ENCODE measurements around the gene INVS.
"Not testable (repeated sequence)": the region's sequence is repeated elsewhere in the genome, so short reads cannot be mapped to it uniquely, and the experiment has no call there.

Gene INVS

DNA sequence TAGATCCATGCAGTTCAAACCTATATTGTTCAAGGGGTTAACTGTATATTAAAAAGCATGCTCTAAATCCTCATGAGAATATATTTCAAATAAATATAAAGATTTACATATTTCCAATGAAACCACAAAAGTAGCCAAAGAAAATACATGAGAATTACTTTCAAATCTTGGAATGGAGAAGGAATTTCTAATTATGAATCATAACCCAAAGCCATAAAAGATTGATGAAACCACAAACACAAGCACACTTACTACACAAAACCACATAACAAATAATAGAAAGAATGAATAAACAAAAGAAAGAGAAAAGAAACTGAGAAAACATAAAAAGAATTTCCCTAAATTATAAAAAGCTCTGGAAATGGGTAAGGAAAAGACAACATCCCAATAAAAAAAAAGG lies 16.3 kb upstream of the INVS start:
- DNase-seq (ENCODE audit: low read depth in 2 of 2, low spot score in 1 of 2): no peak

DNA sequence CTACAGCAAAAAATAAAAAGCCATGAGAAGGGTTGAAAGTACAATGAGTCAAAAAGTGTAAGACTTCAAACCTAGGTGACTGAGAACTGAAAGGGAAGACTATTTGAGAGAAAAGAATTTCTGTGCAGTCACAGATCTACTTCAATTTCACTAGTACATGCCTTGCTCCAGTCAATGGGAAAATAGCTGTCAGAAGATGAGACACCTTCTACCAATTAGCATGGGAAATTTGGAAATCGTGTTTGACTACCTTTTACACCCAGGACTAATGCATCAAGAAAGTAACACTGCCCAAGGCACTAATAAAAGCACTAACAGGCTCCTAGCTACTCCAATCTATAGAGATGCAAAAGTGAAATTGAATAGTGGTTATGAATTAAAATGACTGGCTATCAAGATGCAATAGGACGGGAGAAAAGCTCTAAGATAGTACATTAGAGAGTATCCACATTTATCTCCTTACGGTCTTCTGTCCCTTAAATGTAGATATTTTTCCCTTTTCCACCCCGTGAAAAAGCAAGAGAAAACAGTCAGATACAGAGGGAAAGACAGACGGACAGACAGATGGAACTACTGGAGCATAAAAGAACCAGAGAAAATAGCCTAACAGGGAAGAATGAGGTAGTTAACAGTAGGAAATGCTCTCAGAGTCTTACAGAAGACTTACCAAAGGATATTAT lies 15.5 kb upstream of the INVS start:
- no peak for DNase-seq (ENCODE audit: low read depth in 2 of 2, low spot score in 1 of 2)

DNA sequence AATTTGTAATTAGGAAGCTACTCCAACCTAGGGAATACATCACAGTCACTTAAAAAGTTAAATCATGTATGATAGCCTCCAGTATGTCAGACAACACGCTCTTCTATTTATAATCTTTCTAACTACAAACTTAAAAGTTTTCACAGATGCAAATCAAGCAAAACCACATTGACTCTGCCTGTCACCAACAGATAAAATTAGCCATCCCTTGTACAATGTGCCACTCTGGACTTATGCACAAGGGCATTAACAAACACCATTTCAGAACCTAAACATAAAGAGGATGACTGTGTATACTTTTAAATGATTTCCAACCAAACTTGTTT lies 15.0 kb upstream of the INVS start:
- no peak for DNase-seq (ENCODE audit: low read depth in 2 of 2, low spot score in 1 of 2)

DNA sequence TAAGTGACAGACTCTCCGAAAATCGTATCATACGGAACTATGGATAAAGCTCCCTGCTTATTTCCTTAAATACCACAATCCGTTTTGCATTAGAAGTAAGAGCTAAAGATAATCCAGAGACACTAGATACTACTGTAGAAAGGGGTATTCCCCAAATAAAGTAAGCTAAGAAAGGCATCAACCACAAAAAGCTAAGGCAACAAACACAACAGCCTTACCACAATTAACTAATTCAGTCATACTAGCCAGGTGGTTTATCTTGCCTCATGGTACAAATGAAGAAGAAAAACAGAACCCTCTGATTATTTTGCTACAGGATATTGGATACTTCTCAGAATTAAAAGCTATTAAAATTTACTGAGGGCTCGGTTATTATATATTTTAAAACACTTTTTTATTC lies 14.3 kb upstream of the INVS start:
- DNase-seq (ENCODE audit: low read depth in 2 of 2, low spot score in 1 of 2): no peak

DNA sequence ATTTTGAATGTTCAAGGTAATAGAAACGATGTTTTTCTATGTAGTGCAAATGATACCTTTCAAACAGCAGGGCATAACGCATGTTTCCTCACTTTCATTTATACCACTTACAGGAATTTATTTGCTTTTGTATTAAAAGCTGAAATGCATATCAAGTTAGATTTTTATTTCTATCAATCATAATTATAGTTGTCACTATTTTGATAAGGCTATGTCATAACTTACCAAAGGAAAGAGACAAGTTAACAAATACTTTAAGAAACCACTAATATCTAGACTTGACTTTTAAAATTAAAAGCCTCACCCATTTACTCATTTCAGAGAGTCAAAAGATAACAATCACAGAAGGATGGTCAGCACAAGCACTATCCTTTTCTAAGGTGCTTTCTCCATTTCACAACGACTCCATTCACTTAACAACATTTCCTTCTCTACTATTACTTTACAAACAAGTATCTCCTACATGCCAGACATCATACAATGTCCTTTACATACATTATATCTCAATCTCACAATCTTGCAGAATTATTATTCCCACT lies 12.9 kb upstream of the INVS start:
- DNase-seq (ENCODE audit: low read depth in 2 of 2, low spot score in 1 of 2): no peak

DNA sequence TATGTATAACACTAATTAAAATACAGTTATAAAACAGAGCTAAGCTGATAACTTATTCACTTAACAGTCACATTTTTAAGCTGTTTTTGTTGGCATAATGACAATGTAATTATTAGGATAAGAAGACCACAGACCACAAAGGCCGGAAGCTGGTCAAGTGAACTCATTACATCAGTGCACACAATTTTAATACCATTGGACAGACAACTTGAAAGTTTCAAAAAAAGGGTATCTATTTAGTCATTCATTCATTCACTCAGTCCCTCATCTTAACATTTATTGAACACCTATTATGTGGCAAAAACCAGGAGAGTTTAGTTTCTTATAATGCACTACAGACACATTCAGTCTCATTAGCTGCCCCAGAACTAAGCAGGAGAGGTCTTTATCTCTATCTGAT lies 11.8 kb upstream of the INVS start:
- no peak for DNase-seq (ENCODE audit: low read depth in 2 of 2, low spot score in 1 of 2)

DNA sequence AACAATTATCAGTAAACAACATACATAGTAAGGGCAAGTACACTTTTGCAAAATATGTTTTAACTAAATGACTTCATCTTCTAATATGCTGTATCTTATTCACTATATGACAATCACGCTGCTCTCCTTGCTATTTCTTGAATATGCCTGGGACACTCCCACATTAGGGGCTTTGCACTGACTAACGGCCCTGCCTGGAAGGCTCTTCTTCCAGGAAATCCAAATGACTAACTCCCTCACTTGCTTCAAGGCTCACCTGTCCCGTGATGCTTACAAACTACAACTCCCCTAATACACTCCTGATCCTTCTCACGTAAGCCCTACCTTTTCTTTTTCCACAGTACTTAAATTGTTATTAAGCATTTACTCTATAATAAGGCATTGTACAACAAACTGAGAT lies 10.8 kb upstream of the INVS start:
- no peak for DNase-seq (ENCODE audit: low read depth in 2 of 2, low spot score in 1 of 2)

DNA sequence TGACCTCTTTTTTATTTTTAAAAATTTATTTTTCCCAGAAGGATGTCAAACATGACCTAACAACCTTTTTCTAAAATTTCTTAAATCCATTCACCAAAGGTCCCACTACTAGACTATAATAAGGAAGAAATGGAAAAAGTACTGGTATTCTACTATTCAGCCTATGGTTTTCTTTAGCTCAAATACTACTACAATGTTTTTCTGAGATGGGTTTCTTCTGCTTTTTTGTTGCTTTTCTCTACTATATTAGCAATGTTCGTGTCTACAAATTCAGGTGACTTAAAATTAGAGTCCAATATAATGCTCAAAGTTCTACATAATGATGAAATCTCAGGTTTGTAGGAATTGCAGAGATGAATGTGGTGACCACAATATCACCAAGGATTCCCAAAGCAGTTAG lies 8.2 kb upstream of the INVS start:
- DNase-seq (ENCODE audit: low read depth in 2 of 2, low spot score in 1 of 2): no peak

DNA sequence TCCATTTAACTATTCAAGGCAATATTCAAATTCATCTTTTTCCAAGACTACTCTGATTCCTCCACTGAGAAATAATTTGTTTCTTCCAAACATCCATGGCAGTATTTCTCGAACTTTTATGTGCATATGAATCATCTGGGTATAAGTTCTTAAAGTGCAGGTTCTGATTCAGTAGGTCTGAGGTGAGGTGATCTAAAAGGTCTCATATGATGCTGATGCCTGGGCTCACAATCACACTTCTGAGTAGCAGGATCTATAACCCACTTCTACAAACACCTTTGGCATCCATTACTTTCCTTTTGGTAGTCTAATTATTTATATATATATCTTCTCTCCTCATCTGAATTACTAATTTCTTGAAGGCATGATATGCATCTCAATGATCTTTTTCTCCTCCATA lies 7.4 kb upstream of the INVS start:
- no peak for DNase-seq (ENCODE audit: low read depth in 2 of 2, low spot score in 1 of 2)

DNA sequence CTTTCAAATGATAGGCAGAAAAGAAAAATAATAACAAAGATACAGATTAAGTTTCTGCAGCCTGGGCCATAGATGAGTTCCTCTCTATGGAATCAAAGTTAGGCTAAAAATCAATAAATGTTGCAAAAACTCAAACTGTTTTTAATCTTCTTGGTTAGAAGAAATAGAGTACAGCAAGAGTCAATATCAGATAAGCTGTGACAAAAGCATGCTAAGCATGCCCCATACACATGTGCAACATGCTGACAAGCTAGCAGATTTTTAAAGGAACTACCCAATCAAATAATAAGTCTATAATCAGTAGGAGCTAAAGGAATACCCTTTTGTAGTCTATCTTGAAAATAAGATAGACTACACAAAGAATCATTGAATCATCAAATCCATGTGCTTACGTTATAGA lies 7.0 kb upstream of the INVS start:
- DNase-seq (ENCODE audit: low read depth in 2 of 2, low spot score in 1 of 2): no peak

DNA sequence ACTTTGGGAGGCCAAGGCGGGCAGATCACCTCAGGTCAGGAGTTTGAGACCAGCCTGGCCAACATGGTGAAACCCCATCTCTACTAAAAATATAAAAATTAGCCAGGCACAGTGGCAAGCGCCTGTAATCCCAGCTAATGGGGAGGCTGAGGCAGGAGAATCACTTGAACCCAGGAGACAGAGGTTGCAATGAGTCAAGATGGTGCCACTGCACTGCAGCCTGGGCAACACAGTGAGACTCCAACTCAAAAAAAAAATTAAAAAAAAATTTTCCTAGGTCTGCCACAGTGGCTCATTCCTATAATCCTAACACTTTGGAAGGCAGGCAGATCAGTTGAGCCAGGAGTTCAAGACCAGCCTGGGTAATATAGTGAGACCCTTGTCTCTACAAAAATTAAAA lies 4.6 kb upstream of the INVS start:
- not testable (repeated sequence) for DNase-seq (ENCODE audit: low read depth in 2 of 2, low spot score in 1 of 2)

DNA sequence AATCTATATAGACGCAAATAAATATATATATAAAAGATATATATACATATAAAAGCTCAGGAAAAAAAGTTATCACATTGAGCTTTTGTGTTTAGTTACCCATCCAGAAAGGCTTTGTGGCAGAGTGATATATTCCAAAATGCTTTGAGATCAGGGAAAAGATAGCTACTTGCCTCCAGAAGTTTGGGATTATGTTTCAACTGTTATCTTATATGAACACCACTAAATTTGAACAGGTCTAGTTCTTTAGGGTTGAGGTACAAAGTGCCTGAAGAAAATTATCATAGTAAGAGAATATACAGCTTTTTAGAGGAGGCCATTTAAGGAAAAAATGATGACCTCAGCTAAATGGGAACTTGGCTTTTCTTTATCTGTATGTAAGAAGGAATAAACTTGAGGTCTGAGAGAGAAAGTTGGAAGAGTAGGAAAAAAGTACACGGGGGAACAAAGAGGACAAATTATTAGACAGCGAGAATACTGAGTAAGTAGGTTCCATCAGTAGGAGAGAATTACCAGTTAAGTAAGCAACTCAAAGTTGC lies 2.6 kb upstream of the INVS start:
- no peak for DNase-seq (ENCODE audit: low read depth in 2 of 2, low spot score in 1 of 2)

DNA sequence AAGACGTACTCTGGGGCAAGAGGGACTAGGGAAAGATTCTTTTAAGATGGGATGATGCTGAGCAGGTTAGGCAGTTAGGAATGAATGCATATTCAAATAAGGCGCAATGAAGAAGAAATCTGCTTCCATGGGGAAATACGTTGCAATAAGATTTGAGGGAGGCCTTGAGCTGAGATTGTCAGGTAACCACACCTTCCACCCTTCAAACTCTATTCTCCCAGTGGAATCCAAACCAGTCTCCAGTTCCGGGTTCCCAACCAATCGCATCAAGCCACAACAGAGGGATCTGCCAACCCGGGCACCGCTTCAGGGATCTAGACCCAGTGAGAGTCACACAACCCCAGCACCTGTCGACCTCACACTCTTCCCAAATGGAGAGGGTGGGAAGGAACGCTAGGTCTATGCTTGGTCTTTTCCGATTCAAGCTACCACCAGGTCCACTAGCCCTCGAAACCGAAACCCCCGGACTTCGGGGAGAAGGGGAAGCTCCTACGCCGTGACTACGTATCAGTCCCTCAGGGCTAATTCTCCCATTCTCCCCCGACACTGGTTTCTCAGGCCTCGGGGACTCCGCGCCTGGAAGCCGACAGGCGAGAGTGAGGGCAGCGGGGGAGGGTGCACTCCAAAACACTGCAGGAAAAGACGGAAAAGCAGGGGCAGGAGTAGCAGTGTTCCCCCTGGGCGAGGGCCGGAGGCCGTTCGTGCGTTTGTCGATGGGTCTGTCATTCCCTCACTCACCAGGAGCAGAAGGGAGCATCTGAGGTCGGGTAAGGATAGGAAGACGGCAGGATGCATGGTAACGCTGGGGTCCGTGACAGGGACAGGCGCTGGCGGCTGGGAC lies 777 bp upstream of the INVS start:
- no peak for DNase-seq (ENCODE audit: low read depth in 2 of 2, low spot score in 1 of 2)

DNA sequence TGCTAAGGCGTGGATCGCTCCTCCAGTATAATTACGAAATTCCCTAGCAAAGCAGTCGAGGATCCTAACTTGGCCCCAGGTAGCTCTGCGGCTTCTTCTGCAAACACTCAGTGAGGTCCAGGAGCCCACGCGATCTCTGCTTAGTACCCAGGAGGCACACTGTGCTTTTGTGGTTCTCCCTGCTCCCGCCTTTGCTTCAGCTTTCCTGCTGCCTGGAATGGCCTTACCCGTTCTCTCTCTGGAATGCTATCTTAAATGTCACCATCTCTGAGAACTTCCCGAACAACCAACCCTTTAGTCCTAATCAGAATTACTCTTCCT lies 639 bp downstream of the INVS start:
- DNase-seq (ENCODE audit: low read depth in 2 of 2, low spot score in 1 of 2): no peak

DNA sequence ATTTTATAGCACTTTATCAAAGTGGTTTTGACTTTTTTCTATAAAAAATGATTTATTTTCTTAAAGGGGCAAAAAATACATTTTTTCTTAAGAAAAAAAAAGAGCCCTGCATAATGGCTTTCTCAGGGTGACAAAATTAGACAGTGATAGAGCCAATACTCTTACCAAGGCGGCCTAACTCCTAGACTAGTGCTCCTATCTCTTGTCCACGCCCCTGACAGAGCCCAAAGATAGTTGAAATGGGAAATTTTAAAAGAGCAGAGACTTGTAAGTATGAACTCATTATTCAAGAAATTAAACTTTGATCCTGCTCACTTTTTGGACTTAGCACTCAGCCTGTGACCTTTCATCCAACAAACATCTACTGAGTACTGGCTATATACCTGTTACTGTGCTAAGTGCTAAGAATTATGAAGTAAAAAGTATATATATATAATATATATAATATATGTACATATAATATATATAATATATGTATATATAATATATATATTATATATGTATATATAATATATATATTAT lies 1.2 kb downstream of the INVS start:
- no peak for DNase-seq (ENCODE audit: low read depth in 2 of 2, low spot score in 1 of 2)

DNA sequence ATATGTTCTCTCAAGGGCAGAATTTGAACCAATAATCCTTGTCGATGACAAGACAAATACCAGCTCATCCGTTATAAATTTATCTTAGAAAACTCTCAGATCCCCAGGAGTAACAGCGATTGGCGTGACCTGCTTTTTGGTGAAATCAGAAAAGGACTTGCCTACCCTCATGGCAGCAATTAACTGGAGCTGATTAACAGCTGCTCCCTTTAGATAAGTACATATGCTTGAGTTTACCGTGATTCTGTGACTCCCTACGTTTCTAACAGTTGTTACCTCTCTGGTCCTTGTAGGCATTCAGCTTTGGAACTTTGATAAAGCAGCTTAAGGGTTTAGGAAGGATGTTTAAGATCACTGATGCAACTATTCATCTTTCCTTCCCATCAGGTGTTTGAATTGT lies 2.6 kb downstream of the INVS start:
- DNase-seq (ENCODE audit: low read depth in 2 of 2, low spot score in 1 of 2): no peak

DNA sequence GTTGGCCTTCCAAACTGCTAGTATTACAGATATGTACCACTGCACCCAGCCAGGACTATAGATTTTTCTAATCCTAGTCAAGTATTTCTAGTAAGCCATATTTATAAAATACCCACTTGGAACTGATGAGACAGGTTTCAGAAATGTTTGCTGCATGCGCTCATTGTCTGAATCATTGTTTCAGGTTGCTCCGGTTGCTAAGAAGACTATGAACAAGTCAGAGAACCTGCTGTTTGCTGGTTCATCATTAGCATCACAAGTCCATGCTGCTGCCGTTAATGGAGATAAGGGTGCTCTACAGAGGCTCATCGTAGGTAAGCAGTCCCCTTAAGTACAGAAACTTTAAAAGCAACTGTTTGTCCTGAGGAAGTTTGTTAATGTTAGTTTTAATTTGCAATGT lies 5.3 kb downstream of the INVS start:
- no peak for DNase-seq (ENCODE audit: low read depth in 2 of 2, low spot score in 1 of 2)

DNA sequence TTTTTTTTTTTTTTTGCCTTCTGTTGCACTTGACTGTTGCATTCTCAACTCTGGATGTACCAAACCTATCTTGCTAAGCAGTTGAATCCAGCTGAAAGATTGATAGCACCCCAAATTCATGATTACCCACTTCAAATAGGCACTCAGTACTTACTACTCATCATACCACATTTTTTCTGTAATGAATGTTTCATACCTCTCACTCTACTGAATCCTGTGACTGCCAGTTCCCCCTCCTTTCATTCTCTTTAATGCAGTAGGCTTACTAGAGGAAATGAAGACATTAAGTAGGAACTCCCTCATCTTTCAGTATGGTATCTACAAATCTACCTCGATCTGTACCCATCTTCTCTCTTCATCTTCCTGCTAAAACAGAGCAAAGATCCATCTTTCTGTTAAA lies 6.8 kb downstream of the INVS start:
- no peak for DNase-seq (ENCODE audit: low read depth in 2 of 2, low spot score in 1 of 2)

DNA sequence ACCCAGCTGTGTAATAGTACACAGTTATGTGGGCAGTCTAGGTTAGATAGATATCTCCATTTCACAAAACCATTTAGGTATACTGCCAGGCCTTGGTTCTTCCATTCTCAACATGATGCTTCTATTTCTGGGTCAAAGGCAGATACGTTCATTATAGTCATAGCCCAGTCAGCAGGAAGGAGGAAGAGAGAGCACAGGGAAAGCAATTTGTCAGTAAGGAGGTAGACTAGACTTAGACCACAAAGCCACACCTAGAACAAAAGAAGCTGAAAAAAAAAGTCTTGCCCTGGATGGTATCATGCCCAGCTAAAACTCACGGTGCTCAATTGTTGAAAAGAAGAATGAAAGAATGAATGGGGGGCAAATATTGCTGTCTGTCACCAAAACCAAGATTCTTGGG lies 7.6 kb downstream of the INVS start:
- no peak for DNase-seq (ENCODE audit: low read depth in 2 of 2, low spot score in 1 of 2)

DNA sequence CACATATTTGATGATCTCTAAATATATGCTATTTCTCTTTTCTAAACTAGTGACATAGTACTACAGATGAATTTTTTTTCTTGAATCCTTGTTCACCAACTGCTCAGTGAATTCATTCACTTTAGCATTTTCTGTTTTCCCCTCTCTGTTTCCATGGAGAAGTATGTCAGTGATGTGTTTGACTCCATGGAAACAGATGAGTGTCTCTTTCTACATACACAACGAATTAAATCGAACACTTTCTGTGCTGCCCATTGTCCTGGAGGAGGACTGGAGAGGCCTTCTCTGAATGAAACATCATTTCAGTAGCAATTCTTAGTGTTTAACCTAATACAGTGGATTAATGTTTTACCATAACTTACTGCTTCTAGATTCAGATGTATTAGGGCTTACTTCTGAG lies 9.5 kb downstream of the INVS start:
- DNase-seq (ENCODE audit: low read depth in 2 of 2, low spot score in 1 of 2): no peak

DNA sequence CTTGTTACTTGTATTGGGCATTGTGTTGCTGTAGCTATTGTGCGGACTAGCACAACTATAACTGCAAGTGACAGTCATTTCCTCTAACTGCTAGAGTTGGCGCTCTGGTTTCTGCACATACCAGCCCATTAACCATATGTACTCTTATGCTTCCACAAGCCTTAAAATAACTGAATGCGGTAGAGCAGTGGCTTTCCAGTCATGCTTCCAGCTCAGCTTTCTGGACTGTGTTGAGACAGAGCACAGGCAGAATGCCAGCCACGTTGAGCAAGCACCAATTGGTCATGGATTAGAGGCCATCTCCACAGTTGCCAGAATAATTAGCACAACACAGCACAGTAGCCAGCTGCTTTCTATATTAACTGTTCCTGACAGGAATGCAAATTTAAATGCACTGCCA lies 12.2 kb downstream of the INVS start:
- DNase-seq (ENCODE audit: low read depth in 2 of 2, low spot score in 1 of 2): no peak

DNA sequence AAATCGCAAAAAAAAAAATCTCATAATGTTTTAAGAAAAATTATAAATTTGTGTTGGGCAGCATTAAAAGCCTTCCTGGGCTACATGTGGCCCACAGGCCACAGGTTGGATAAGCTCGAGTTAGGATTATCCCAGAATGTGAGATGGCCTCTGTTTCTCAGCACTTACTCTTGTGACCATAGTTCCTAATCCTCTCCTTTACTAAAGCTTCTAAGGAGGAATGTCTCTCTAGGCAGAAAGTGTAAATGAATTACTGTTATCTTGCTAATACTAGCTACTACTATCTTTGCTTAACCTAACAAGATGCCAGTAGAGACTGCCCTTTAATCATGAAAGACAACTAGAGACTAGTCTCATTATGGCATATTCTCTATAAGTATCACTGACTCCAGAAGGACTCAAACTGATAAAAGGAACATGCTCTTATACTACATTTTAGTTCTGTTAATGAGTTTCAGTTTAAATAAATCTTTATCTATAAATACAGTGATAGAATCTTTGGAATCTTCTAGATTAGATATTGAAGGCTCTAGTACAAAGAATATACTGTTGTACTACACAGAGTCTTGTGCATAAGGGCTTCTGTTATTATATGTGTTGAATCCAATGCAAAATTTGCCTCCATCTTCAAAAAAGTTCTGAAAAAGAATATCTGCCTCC lies 13.8 kb downstream of the INVS start:
- DNase-seq (ENCODE audit: low read depth in 2 of 2, low spot score in 1 of 2): no peak

Measured in stimulated activated CD8-positive, alpha-beta memory T cell treated with anti-CD3 and anti-CD28 coated beads, Interleukin-4, amount 100 ng/mL, for 1 hour (primary cell).